Endothelial cell (in vitro differentiated cells): ENCODE results near the gene DYSF. TPM values are rescaled to one million over a fixed set of nuclear protein-coding genes. Genes with fewer than 3 reads are reported as not detected.
A peak's percentile ranks its signal among the peaks of the same experiment; 100 is the strongest.

Experiments used
- DNase-seq: peaks from one replicate; pipeline ENCODE4 v3.0.0; 2021; ENCODE audit warnings: low spot score
- H3K27ac Mint-ChIP-seq: one replicate; pipeline ENCODE4 v1.8.0; 2021; ENCODE audit warnings: mixed read lengths, inconsistent platforms; ENCODE audit not compliant: unreplicated experiment
- H3K27me3 Mint-ChIP-seq: one replicate; pipeline ENCODE4 v1.8.0; 2021; ENCODE audit warnings: mild to moderate bottlenecking, moderate library complexity, mixed read lengths, inconsistent platforms; ENCODE audit not compliant: unreplicated experiment
- H3K36me3 Mint-ChIP-seq: one replicate; pipeline ENCODE4 v1.8.0; 2021; ENCODE audit warnings: mild to moderate bottlenecking, low read depth, mixed read lengths, inconsistent platforms; ENCODE audit not compliant: unreplicated experiment
- H3K4me1 Mint-ChIP-seq: one replicate; pipeline ENCODE4 v1.8.0; 2021; ENCODE audit warnings: mild to moderate bottlenecking, mixed read lengths, inconsistent platforms; ENCODE audit not compliant: unreplicated experiment
- H3K4me3 Mint-ChIP-seq: one replicate; pipeline ENCODE4 v1.8.0; 2021; ENCODE audit warnings: mild to moderate bottlenecking, mixed read lengths, inconsistent platforms; ENCODE audit not compliant: unreplicated experiment
- H3K9me3 Mint-ChIP-seq: one replicate; pipeline ENCODE4 v1.8.0; 2021; ENCODE audit warnings: mixed read lengths, inconsistent platforms; ENCODE audit not compliant: unreplicated experiment
- CTCF ChIP-seq: fragments of 200-600 bp; sonication (generic); IDR thresholded peaks from one replicate; pipeline ENCODE4 v1.5.0; 2021; ENCODE audit warnings: antibody characterized with exemption; ENCODE audit not compliant: unreplicated experiment
- total RNA-seq: library from RNA; stranded (reverse); fragmentation: NEBNext Ultra II Directional; extraction: Animal tissue kit (Norgen Biotek cat#: 25700); gene quantifications from one replicate; pipeline ENCODE4 v1.2.1, GENCODE V29; 2021; ENCODE audit not compliant: unreplicated experiment

The DYSF gene
- total RNA-seq, 1 donor from 2014 or later: 566 TPM

- peaks cover 35% of the 10 kb centered on the region for H3K4me1 Mint-ChIP-seq
- no peak for DNase-seq
- H3K27ac Mint-ChIP-seq: peak overlapping the region; percentile 95
- peaks cover 49% of the 10 kb centered on the region for H3K36me3 Mint-ChIP-seq
- H3K4me3 Mint-ChIP-seq: no peak overlapping the region
- no peak for TF ChIP-seq CTCF
- peaks cover 2% of the 10 kb centered on the region for H3K27me3 Mint-ChIP-seq
- no peaks in the 10 kb centered on the region for H3K9me3 Mint-ChIP-seq
Measured at GRCh38 chr2:71630454-71631328, 177.3 kb downstream of the DYSF start.

GRCh38 chr2:71631411-71631931 is 178.1 kb downstream of the DYSF start:
- Mint-ChIP-seq H3K4me1 (peaks cover 35% of the 10 kb centered on the region), H3K9me3 (no peaks in the 10 kb centered on the region), H3K4me3 (no peak overlapping the region), H3K36me3 (peaks cover 49% of the 10 kb centered on the region), H3K27ac (no peak overlapping the region), H3K27me3 (peaks cover 2% of the 10 kb centered on the region)
- no peak for DNase-seq
- TF ChIP-seq CTCF: no peak

GRCh38 chr2:71633086-71633485 is 179.7 kb downstream of the DYSF start:
- H3K36me3 Mint-ChIP-seq: peaks cover 49% of the 10 kb centered on the region
- no peak for DNase-seq
- peaks cover 2% of the 10 kb centered on the region for H3K27me3 Mint-ChIP-seq
- H3K4me3 Mint-ChIP-seq: peak overlapping the region; percentile 54
- TF ChIP-seq CTCF: no peak
- H3K4me1 Mint-ChIP-seq: peaks cover 35% of the 10 kb centered on the region
- H3K27ac Mint-ChIP-seq: no peak overlapping the region
- H3K9me3 Mint-ChIP-seq: no peaks in the 10 kb centered on the region

GRCh38 chr2:71634567-71634966 is 181.2 kb downstream of the DYSF start:
- no peak overlapping the region for H3K4me3 Mint-ChIP-seq
- H3K9me3 Mint-ChIP-seq: no peaks in the 10 kb centered on the region
- no peak overlapping the region for H3K27ac Mint-ChIP-seq
- DNase-seq: no peak
- peaks cover 27% of the 10 kb centered on the region for H3K4me1 Mint-ChIP-seq
- H3K36me3 Mint-ChIP-seq: peaks cover 41% of the 10 kb centered on the region
- peaks cover 2% of the 10 kb centered on the region for H3K27me3 Mint-ChIP-seq
- TF ChIP-seq CTCF: no peak

GRCh38 chr2:71635798-71636197 is 182.4 kb downstream of the DYSF start:
- no peak for TF ChIP-seq CTCF
- Mint-ChIP-seq H3K36me3 (peaks cover 32% of the 10 kb centered on the region), H3K27me3 (peaks cover 2% of the 10 kb centered on the region), H3K9me3 (no peaks in the 10 kb centered on the region), H3K4me3 (no peak overlapping the region), H3K4me1 (peaks cover 16% of the 10 kb centered on the region), H3K27ac (no peak overlapping the region)
- no peak for DNase-seq
